Endodermal cell (in vitro differentiated cells): ENCODE measurements around the gene THSD4. TPM values are rescaled to one million over a fixed set of nuclear protein-coding genes. Genes with fewer than 3 reads are reported as not detected.

Experiments used
- DNase-seq: peaks from one replicate; pipeline ENCODE4 v3.0.0-alpha.2; 2017
- H3K27ac ChIP-seq: 2 replicates; pipeline ENCODE4 v1.5.1; 2013; ENCODE audit warnings: mild to moderate bottlenecking, low read depth, low read length, moderate library complexity
- H3K27me3 ChIP-seq: 2 replicates; pipeline ENCODE4 v1.6.1; 2013; ENCODE audit warnings: mild to moderate bottlenecking, low read length, moderate library complexity; ENCODE audit not compliant: insufficient read depth, control insufficient read depth, poor library complexity, severe bottlenecking
- H3K36me3 ChIP-seq: 2 replicates; pipeline ENCODE4 v1.7.0; 2013; ENCODE audit warnings: mild to moderate bottlenecking, low read length, moderate library complexity; ENCODE audit not compliant: control insufficient read depth, insufficient read depth
- H3K4me1 ChIP-seq: one replicate; pipeline ENCODE4 v1.7.0; 2013; ENCODE audit warnings: low read length; ENCODE audit not compliant: control insufficient read depth, insufficient read depth
- H3K4me3 ChIP-seq: 2 replicates; pipeline ENCODE4 v1.5.1; 2013; ENCODE audit warnings: mild to moderate bottlenecking, low read length, moderate library complexity
- H3K9ac ChIP-seq: 2 replicates; pipeline ENCODE4 v1.6.1; 2013; ENCODE audit warnings: mild to moderate bottlenecking, low read length, moderate library complexity; ENCODE audit not compliant: poor library complexity, severe bottlenecking; ENCODE audit errors: extremely low read depth
- H3K9me3 ChIP-seq: 2 replicates; pipeline ENCODE4 v1.6.1; 2013; ENCODE audit warnings: mild to moderate bottlenecking, low read length, moderate library complexity; ENCODE audit not compliant: control insufficient read depth
- H3K27ac Mint-ChIP-seq: 2 replicates; pipeline ENCODE4 v1.8.0; 2020; ENCODE audit warnings: mixed read lengths
- H3K27me3 Mint-ChIP-seq: 2 replicates; pipeline ENCODE4 v1.8.0; 2021; ENCODE audit warnings: mild to moderate bottlenecking, mixed read lengths; ENCODE audit not compliant: insufficient read depth
- H3K36me3 Mint-ChIP-seq: 2 replicates; pipeline ENCODE4 v1.8.0; 2020; ENCODE audit warnings: low read depth, mixed read lengths
- H3K4me1 Mint-ChIP-seq: 2 replicates; pipeline ENCODE4 v1.8.0; 2020; ENCODE audit warnings: mixed read lengths
- H3K4me3 Mint-ChIP-seq: 2 replicates; pipeline ENCODE4 v1.8.0; 2020; ENCODE audit warnings: mild to moderate bottlenecking, moderate library complexity, mixed read lengths
- H3K9me3 Mint-ChIP-seq: 2 replicates; pipeline ENCODE4 v1.8.0; 2020; ENCODE audit warnings: mild to moderate bottlenecking, mixed read lengths
- CTCF ChIP-seq: fragments of 200-600 bp; sonication (generic); conservative IDR thresholded peaks from 2 replicates; pipeline ENCODE4 v1.5.0; 2021; ENCODE audit warnings: antibody characterized with exemption, mild to moderate bottlenecking
- WGBS, 2 experiments: methylation state at CpG; one replicate each; pipeline versions ENCODE4 v1.1.5 to v1.1.7; 2013; ENCODE audit warnings: missing lambda C conversion rate in 2 of 2, mixed read lengths in 1 of 2; ENCODE audit not compliant: insufficient coverage in 1 of 2, insufficient read length in 1 of 2; 5-methylcytosine and 5-hydroxymethylcytosine counted together
- total RNA-seq, 2 donors: library from RNA; stranded (reverse); fragmentation: NEBNext Ultra II Directional in 1 of 2; extraction: Animal tissue kit (Norgen Biotek cat#: 25700) in 1 of 2; gene quantifications; 2 replicates in 1 of 2; 3 replicates in 1 of 2; pipeline ENCODE4 v1.2.1, GENCODE V29; 2021

THSD4 gene
- total RNA-seq, 2 donors from 2014 or later = 4.6 to 5.4 TPM

GRCh38 chr15:71431343-71432336 is 316.4 kb downstream of the THSD4 start:
- no peak for DNase-seq
- Histone ChIP-seq H3K27me3 (no peaks in the 10 kb centered on the region), H3K9ac (no peak overlapping the region), H3K27ac (no peak overlapping the region), H3K9me3 (no peaks in the 10 kb centered on the region), H3K4me1 (no peaks in the 10 kb centered on the region), H3K36me3 (no peaks in the 10 kb centered on the region), H3K4me3 (no peak overlapping the region)
- no peaks in the 10 kb centered on the region for H3K4me1 Mint-ChIP-seq
- H3K9me3 Mint-ChIP-seq = no peaks in the 10 kb centered on the region
- H3K4me3 Mint-ChIP-seq = no peak overlapping the region
- no peak for TF ChIP-seq CTCF
- H3K27me3 Mint-ChIP-seq = no peaks in the 10 kb centered on the region
- 91 to 100% methylated on average over 3 to 8 of the region's 8 CpGs for WGBS, 2 experiments
- H3K27ac Mint-ChIP-seq = no peak overlapping the region
- no peaks in the 10 kb centered on the region for H3K36me3 Mint-ChIP-seq

- Mint-ChIP-seq H3K4me3 (no peak overlapping the region), H3K27ac (no peak overlapping the region), H3K36me3 (no peaks in the 10 kb centered on the region), H3K9me3 (no peaks in the 10 kb centered on the region), H3K4me1 (no peaks in the 10 kb centered on the region), H3K27me3 (no peaks in the 10 kb centered on the region)
- no peaks in the 10 kb centered on the region for H3K9me3 ChIP-seq
- WGBS, 2 experiments = 90 to 100% methylated on average over 1 of the region's 1 CpG
- no peaks in the 10 kb centered on the region for H3K36me3 ChIP-seq
- DNase-seq = no peak
- H3K4me3 ChIP-seq = no peak overlapping the region
- no peaks in the 10 kb centered on the region for H3K4me1 ChIP-seq
- H3K27ac ChIP-seq = no peak overlapping the region
- TF ChIP-seq CTCF = no peak
- H3K27me3 ChIP-seq = no peaks in the 10 kb centered on the region
- no peak overlapping the region for H3K9ac ChIP-seq
These were observed 318.1 kb downstream of the THSD4 start for GRCh38 chr15:71433402-71433801.

GRCh38 chr15:71434774-71435173 is 319.5 kb downstream of the THSD4 start:
- Mint-ChIP-seq H3K4me1 (no peaks in the 10 kb centered on the region), H3K9me3 (no peaks in the 10 kb centered on the region), H3K27me3 (no peaks in the 10 kb centered on the region), H3K27ac (no peak overlapping the region), H3K36me3 (no peaks in the 10 kb centered on the region), H3K4me3 (no peak overlapping the region)
- Histone ChIP-seq H3K9me3 (no peaks in the 10 kb centered on the region), H3K4me3 (no peak overlapping the region), H3K36me3 (no peaks in the 10 kb centered on the region), H3K27me3 (no peaks in the 10 kb centered on the region), H3K27ac (no peak overlapping the region), H3K4me1 (no peaks in the 10 kb centered on the region), H3K9ac (peak overlapping the region; percentile 11)
- 100% methylated on average over 2 of the region's 2 CpGs; no CpG with 5 or more reads in 1 of the 2 experiments for WGBS, 2 experiments
- no peak for TF ChIP-seq CTCF
- no peak for DNase-seq
